HG02870 (cell line): ENCODE results near the gene DSC2.

Experiments used
- ATAC-seq: cut with Tn5 transposase; IDR thresholded peaks from one replicate; pipeline ENCODE4 v1.9.1; 2021; ENCODE audit warnings: mild to moderate bottlenecking, moderate library complexity; ENCODE audit not compliant: unreplicated experiment

The DSC2 gene

DNA sequence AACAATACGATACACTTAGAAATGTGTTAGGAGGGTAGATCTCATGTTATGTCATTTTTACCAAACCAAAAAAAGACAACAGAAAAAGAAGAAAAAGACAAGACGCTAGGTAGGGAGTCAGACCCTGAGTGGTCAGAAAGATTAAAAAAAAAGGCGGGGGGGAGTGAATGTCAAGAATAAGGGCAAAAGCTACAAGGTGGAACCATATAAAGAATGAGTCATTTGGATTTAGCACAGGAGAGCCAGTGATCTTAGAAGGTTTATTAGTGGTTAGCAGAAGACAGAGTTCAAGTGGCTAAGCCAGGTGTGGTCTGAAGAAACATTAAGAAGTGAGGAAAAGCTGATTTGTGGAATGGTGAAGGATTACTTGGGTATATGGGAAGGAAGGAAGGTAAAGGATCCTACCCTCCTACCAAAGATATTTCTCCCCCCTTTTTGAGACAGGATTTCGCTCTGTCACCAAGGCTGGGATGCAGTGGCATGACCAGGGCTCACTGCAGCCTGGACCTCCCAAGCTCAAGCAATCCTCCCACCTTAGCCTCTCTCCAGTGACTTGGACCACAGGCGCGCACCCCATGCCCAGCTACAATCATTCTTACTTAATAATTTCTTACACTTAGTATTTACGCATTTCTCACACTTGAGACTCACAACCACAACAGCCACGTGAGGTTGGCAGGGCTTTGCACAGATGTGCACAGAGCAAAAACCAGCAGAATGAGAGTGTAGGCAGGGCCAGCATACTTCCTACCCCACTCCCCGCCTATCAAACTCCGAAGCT lies 2.6 kb downstream of the DSC2 start:
- ATAC-seq, result no peak

DNA sequence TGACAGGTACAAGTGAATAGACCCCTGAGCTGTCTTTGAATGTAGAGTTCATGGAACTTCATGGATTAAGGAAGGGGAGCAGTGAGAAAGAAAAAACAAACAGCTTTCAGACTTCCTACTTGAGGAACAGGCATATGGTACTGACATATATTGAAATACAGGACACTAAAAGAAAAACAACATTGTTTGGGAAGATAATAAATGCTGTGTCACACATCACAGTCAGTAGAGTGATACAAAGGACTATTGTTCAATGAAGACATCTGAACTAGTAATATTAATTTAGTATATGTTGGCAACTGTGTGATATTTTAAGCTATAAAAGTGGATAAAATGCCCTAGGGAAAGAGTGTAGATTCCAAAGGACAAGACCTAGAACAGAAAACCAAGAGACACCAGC lies 3.3 kb downstream of the DSC2 start:
- no peak for ATAC-seq

DNA sequence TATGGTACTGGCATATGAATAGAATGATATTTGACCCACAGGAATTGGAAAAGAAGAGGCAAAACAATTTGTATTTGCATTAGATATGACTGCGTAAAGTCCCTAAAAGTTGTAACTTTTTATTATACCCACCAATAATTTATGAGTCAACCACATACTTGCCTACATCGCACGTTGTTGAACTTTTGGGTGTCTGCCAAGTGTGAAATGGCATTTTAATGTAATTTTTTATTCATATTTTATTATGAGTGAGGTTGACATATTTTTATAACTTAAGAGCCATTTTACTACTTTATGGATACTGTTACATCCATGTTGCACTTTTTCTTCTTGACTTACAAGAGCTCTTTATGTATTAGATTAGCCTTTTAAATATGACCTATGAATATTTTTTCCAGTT lies 4.6 kb downstream of the DSC2 start:
- ATAC-seq, result no peak

DNA sequence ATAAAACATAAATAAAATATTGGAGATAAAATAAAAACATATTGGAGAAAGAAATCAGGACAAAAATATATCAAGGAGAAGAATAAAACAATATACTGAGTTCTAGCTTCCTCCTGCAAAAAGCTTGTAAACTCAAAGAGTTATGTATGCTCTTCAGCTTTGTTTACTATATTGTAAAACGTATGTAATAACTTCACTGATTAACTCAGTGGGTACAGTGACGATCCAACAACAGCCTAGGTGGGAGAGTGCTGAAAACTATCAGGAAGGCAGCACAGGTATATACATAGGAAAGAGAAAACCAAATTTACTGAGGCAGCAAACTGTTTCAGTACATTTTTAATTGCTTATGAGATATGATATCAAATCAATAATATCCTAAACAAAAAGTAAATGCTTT lies 8.3 kb downstream of the DSC2 start:
- ATAC-seq, result no peak

DNA sequence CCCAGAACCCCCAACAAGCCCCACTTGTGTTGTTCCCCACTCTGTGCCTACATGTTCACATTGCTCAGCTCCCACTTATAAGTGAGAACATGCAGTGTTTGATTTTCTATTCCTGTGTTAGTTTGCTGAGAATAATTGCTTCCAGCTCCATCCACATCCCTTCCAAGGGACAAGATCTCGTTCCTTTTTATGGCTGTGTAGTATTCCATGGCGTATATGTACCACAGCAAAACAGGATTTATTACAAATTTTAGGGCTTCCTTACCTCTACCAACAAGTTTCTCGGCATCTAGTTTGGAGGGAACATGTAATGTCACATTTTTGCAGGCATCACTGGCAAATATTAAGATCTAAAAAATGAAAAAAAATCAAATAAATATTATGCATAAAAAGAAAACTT lies 8.9 kb downstream of the DSC2 start:
- no peak for ATAC-seq

DNA sequence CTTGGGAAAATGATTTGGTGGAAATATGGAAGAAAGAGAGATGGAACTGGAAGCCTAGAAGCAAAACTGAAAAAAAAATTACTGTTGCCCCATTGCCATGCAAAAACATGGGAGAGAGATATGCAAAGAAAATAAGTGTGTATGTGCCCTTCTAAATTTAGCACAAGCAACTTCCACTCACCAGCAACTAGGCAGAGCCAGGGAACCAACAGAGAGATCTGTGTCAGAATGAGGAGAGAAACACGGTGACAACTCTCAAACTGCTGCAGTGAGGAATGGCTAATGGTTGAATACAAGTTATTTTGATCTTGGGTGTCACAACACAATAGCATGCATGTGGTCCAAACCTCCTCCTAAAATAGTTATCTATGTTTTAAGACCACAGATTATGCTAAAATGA lies 10.9 kb downstream of the DSC2 start:
- ATAC-seq, result no peak

DNA sequence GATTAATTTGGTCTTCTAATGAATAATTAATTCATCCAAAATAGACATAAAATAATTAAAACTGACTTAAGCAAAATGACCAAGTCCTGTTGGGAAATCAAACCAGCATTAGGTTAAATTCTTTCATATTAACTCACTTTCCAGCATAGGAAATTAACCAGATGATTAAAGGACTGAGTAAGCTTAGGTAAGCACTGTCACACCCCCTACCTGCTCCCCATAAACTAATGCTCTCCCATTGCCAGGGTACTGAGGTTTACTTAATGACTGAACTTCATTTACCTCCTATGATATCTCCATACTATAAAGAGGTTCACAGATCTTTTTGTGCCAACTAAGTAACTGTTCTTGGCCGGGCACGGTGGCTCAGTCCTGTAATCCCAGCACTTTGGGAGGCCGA lies 13.7 kb downstream of the DSC2 start:
- ATAC-seq, result no peak

DNA sequence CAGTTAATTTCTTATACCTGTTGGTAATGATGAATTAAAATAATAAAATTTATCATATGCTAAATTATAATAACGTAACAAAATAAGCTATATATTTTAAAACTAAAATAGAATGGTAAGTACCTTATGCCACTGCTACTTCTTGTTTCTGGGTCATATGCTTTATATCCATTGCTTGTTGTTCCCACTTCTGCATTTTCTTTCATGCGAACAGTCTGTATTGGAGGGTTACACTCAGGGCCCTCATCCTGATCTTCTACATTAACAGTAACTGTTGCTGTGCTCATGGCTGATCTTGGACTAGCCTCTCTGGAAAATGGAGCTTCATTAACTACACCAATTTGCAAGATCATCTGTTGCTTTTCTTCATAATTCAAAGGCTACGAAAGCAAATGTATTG lies 22.2 kb downstream of the DSC2 start:
- no peak for ATAC-seq

DNA sequence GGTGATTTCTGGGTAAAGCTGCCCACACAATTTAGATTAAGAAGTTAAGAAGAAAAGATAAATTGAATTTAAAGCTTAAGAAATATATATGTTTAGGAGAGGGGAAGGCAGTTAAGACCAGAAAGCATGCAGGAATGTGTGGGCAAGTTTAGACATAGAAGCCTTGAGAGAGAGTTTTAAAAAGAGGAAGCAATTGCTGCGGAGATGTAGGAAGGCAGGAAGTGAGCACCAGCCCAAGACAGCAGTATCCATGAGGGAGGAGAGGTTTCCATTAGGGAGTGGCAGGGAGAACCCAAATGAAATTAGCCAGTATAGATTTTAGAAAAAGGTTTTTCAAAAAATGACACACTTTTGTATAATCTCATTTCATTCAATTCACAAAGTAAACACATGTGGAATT lies 24.3 kb downstream of the DSC2 start:
- ATAC-seq, result no peak

DNA sequence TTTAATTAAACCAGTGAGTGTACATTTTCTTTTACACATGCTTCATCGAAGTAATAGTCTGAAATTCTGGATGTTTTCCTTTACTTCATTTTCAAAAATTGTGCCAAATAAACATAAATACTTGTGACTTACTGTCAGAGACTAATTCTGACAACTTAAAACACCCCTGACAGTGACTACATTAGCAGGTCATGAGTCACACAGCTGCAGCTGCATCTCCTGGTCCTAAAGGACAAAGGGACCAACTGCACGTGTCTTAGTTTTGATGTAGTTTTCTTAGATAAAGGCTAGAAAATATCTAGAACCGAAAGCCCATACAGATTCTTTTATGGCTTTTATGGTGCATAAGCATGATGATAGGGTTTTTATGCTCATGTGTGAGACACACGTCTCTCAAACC lies 30.0 kb downstream of the DSC2 start:
- ATAC-seq, result no peak

DNA sequence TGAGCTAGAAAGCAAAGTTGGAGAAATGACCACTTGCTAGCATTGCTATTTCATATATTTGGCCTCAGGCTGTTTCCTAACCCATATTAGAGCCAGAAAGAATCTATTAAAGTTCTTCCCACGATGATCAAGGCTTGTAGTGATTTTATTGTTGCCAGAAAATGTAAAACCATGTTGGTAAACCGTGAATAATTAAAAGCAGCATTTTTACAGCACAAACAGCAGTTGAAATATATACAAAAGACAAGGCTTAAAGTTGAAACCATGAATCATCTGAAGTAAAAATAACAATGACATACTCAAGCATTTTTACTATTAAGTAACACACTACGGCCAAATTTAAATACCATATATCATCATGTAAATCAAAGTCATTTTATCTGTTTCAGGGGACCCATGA lies 32.0 kb downstream of the DSC2 start:
- no peak for ATAC-seq

DNA sequence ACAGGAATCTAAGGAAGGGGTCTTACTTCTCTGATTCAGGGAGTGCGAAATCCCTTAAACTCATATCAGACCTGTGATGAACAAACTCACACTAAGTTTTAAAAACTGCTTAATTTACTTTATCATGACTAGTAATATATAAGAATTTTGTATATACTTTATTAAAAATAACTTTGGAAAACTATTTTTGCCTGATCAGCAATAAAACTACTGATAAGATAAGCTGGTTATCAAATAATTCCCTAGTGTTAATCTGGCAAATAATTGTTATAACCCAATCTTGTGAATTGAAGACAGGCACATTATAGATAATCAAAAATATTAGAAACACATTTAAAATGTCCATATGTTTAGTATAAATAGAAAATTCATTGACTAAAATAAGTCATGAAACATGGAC lies 36.0 kb downstream of the DSC2 start:
- ATAC-seq, result no peak

DNA sequence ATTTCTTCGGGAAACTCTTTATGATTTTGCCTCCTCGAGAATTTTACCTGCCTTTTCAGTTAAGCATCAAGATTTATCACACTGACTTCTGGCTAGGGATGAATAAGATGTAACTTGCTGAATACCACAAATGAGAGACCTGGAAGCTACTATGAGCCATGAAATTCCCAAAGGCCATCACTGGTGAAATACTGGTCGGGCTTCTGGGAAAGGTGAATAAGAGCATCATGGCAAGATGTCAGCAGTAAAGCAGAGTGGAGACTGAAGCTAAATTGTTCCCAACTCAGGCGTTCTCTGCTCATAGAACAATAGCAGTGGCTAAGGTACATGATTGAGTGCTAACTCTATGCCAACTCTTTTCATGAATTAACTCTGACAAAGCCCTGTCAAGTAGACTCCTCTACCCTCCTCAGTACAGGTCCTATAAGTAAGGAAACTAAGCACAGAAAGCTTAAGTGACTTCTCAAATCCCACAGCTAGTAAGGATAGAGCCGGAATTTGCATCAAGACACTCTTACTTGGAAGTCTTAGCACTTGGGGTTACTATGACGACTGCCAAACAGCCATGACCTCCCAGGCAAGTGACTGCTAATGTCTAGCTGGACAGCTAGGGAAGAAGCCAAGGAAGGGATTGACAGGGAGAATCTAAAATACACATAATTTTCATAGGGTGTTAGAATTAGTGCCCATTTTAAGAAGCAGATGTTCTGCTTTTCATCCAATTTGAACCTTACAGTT lies 37.0 kb downstream of the DSC2 start:
- no peak for ATAC-seq

DNA sequence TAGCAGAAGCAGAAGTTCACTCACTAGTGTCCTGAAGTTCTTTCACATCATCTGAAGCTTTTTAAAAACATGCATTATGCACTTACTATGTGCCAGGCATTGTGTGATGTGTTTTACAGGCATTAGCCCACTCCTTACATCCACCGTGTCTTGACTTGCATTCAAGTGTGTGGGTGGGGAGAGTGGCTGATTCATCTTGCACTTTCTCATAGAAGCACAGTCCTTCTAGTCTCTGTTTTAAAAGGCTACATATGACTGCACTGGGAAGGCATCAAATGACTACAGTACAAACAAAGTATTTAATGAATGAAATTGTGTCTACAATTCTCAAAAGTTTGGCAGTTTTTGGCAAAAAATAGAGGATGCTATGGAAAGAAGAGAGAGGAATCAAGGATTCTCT lies 38.1 kb downstream of the DSC2 start:
- ATAC-seq, result peak; percentile 92

DNA sequence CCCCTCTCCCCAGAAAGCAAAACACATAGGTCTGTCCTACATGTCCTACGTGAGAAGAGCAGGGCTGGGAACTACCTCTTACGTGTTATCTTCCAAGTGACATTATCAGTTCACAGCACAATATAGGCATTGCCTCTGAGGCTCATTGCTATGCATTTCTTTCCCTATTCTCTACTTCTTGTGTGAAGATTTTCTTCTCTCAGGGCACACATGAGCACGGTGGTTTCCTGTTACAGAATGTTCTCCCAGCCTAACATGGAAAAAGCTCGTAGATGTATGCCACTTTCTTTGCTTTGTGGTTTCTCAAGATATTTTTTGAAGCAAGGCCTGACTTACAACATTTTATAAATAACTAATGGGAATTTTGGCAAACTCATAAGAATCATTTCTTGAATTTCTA lies 40.3 kb downstream of the DSC2 start:
- peak; percentile 49 for ATAC-seq

DNA sequence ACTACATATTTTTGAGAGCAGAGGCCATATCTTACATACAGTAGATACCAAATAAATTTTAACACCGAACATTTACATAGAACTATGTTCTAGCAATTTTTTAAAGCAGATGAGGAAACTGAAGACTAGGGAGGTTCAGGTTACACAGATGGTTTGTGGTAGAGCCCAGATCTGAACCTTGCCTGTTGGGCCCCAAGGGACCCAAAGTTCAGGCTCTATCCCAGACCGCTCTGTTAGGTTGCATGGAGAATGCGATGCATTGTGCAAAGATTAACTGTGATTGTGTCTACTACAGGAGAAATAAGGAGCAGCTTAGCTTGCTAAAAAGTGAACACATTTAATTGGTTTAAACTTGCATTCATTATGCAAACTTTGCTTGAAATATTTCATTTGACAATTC lies 43.3 kb downstream of the DSC2 start:
- no peak for ATAC-seq

DNA sequence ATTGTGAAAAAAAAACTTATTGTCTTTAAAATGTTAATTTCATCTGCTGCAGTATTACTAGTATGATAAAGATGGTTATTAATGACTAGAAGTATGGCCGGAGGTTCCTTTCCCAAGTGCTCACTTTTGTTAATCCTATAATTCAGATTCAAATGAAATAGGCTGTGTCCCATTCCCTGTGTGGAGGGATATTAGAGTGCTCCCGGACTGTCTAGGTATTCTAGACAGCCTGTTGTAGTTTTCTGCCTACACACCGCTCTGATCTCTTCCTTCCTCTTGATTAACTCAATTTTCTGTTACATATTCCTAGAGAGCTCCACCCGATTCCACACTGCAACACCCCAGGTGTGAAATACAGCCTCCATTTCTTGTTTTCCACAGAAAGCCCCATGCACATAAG lies 44.3 kb downstream of the DSC2 start:
- ATAC-seq, result no peak

DNA sequence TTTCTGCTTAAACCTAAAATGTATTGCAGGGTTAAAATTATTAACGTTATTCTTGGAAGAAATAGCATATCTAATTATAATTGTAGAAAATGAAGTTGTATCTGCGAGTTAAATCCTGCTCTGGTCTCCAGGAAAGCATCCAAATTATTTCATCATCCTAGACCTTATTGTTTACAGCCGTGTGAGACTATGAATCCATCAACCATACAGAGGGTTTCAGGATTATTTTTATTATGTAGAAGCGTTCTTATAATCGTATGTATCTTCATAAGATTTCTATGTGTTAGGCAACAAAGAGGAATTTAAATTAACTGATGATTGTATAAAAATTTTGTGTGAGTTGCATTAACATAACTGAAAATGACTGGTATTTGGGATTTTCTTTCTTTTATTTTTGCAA lies 45.2 kb downstream of the DSC2 start:
- ATAC-seq, result no peak

DNA sequence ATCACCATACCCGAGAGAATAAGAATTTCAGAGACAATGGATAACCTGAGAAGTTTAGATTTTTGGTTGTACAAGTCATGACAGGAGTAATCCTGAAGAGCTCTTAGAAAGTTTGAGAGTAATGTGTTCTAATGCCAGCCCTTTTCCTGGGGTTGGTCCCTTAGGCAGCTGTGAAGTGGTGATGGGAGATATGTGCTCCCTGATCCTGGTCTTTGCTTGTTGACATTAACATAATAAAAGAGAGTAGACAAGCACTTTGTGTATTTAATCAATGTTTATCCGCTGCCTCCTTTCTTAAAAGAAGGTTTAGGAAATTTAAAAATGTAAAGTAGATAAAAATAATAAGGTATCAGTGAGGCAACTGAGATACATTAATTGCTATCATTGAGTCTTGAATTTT lies 45.9 kb downstream of the DSC2 start:
- ATAC-seq, result no peak

DNA sequence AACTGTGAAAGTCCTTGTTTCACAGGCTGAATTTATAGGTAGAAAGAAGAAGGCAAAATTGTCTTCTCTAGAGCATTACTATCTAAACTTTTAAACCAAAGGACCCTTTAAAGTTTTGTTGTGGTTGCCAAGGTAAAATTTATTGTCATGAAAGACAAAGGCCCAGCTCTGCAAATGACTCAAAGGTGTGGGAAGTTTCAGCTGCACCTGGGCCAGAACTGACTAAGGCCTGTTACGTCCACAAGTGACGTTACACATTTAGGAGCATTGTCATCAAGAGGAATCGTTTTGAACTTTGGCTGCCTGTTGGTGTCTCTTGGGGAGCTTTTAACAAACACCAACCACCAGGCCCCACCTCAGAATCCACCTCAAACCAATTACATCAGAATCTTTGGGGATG lies 51.6 kb downstream of the DSC2 start:
- ATAC-seq, result peak; percentile 77

DNA sequence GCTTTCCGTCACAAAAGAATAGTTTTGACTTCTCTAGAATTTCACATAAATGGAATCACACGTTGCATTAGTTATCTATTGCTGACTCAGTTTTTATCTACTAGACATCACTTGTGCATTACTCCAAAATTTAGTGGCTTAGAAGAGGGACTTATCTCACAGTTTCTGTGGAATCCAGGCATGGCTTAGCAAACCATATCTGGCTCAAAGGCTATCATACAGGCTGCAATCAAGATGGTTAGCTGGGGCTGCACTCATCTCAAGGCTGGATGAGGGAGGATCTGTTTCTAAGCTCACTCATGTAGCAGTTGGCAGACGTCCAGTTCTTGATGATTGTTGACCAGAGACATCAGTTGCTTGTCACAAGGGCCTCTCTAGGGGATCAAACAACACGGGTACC lies 53.0 kb downstream of the DSC2 start:
- ATAC-seq, result no peak

DNA sequence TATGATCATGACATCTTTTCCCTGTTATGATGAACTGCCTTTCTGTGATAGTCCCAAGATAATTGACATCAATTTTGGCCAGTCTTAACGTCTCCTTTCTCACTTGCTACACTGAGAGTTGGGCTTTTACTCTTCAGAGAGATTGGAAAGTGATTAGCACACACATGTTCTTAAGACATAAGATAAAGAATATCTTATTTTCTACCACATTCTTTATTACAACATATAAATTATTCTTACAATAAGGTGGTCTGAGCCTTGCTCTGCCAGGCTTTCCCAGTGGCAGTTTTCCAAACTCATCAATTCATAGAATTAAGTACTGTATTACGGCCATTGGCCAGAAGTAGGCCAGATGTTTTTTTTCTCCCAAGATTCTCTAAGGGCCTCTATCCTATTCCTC lies 54.0 kb downstream of the DSC2 start:
- no peak for ATAC-seq

DNA sequence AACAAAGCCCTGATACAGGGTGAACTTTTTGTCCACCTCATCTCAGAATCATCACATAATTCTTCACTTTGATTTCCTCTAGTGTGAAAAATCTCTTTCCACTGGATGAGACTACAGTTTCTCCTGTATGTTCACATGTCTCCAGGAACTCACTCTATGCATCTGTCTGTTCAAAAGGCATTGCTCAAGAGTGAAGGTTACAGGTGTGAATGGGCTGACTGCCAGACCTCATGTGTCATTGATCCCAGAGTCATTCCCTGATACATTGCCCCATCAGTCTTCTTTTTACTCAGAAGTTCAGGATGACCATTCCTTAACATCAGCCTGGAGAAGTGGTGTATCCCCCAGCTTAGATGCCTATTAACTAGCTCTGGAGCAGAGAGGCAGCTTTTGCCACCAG lies 55.3 kb downstream of the DSC2 start:
- no peak for ATAC-seq
